ENCODE measurements around the gene KIF21A.

The KIF21A gene

DNA sequence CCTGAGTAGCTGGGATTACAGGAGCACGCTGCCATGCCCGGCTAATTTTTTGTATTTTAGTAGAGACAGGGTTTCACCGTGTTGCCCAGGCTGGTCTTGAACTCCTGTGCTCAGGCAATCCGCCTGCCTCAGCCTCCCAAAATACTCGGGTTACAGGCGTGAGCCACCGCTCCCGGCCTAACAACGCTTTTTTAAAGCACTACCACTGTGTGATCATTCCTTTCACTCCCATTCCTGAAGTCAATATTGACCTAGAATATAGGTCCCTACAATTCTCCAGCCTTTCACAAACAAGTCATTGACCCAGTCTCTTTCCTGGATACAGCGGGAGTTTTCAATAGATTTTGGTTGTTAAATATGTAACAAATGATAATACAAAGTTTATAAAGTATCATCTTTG is 62.8 kb downstream of the KIF21A start:
- TF ChIP-seq, protein P1, sequence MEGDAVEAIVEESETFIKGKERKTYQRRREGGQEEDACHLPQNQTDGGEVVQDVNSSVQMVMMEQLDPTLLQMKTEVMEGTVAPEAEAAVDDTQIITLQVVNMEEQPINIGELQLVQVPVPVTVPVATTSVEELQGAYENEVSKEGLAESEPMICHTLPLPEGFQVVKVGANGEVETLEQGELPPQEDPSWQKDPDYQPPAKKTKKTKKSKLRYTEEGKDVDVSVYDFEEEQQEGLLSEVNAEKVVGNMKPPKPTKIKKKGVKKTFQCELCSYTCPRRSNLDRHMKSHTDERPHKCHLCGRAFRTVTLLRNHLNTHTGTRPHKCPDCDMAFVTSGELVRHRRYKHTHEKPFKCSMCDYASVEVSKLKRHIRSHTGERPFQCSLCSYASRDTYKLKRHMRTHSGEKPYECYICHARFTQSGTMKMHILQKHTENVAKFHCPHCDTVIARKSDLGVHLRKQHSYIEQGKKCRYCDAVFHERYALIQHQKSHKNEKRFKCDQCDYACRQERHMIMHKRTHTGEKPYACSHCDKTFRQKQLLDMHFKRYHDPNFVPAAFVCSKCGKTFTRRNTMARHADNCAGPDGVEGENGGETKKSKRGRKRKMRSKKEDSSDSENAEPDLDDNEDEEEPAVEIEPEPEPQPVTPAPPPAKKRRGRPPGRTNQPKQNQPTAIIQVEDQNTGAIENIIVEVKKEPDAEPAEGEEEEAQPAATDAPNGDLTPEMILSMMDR (IDR thresholded peaks at IDR 0.05) = no peak

DNA sequence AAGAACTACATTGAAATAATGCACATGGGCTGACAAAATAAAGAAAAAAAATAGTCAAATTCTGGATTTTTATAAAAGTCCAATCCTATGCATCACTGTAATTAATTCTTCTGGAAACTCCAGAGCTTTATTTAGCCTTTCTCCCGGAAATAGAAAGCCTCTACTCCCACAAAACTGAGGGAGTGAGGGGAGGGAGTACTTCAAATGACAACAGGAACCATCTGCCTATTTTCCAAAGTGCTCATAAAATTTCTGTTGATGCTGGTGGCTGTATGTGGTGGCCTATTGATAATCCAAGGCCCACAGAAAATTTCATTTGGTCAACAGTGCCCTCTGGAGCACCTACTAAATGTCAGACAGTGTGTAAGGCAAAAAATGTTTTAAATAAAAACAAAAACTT is 64.6 kb downstream of the KIF21A start:
- TF ChIP-seq, protein P1 (IDR thresholded peaks at IDR 0.05) = no peak

DNA sequence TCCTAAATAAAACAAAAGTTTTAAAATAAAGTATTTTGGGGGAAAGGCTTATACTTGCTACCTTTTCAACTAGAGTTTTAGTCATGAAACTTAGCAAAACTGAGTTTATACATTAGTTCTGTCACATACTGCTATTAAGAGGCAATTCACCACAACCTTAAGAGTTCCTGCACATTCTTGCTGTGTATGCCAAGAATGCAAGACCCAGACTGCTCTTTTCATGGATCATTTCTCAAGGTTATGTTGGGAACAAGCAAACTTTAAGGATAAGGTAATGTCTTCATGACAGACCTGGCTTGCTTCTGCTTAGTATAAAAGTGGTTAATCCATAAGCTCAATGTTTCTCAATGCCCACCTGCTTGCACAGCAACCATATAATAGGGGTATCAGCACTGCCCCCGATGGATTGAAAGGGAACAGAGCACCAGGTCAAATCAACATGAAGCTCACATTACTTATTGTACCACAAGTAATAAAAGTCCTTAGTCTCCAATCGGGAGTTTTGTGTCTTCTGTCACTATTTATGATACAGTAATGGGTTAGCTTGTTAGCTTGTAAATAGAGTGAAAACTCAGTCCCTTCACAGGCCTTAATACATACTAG is 67.6 kb downstream of the KIF21A start:
- TF ChIP-seq, protein P1 (IDR thresholded peaks at IDR 0.05) = no peak

DNA sequence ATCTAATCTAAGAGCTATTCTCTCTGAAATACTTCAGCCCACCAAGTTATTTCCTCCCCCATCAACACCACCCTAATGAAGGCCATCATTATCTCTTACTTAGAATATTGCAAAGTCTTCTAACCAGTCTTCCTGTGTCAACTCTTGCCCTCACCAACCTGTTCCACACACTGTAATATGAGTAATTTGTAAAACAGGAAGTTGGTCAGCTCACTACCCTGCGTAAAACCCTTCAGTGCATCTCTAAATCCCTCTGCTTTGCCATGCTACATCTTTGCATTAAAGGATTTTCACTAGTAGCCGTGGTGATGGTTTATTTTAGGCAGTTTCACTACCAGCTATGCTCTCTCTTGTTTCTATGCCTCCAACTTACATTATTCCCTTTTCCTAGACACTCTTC is 70.0 kb downstream of the KIF21A start:
- TF ChIP-seq, protein P1 (IDR thresholded peaks at IDR 0.05) = no peak

DNA sequence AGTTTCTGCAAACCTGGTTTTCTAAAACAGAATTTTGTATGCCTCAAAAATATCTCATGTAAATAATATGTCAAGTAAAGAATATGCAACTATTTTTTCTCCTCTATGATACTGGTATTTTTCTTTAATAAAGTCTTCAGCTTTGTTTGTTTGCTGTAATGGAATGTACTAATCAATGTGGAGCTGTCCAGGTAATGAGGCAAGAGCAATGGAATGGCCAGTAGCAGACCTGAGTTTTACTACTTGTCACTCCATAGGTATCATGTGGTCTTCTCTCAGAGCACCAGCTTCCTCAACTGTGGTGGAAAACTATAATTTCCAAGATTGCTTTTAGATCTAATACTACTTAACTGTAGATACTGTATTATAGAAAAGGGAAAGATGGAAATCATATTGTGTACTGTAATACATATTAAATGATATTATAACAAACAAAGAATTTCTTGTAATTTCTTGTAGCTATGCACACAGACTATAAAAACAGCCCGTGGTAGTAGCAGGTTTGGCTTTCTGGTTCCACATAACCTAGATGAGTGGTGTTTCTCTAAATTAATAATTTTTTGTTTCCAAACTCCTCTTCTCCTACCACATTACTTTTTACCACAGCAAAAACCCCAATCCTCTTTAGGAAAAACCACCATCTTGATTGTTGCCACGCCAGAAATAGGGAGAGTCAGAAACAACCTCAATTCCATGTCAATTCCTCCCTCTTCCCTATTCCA is 70.6 kb downstream of the KIF21A start:
- TF ChIP-seq, protein P1 (IDR thresholded peaks at IDR 0.05) = no peak

DNA sequence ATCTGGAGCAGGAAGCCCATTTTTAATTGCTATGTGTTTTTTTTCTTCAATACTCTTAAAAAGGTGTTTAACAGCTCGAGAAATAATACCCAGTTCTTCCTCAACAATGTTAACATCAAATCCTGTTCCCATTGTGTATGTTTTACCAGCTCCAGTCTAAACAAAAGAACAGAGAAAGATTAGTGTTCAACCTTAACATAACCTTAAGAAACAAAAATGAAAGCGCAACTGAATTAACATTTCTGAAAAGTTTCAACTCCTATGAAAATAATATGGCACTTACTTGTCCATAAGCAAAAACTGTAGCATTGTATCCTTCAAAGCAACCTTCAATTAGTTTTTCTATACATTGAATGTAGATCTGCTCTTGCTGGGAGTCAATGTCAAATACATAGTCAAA is 73.2 kb downstream of the KIF21A start:
- TF ChIP-seq, protein P1 (IDR thresholded peaks at IDR 0.05) = no peak

DNA sequence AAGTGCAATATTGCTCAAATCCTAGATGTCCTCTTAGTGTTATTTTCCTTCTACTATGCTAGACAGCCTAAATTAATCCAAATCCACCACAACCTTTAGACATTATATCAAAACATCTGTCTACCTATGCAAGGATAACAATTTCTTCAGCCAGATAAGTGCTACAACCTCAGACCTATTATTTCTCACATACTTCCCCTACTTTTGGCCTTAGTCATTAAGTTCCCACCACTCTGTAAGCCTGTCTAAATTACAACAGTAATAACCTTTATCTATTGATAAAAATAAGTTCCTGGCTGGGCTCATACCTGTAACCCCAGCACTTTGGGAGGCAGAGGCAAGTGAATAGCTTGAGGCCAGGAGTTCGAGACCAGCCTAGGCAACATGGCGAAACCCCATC is 74.0 kb downstream of the KIF21A start:
- TF ChIP-seq, protein P1 (IDR thresholded peaks at IDR 0.05) = no peak

All from LNCAP (cell line).